K562 (cell line): ENCODE data around the gene TNNT1. TPM values are rescaled to one million over a fixed set of nuclear protein-coding genes. Genes with fewer than 3 reads are reported as not detected.
A peak's percentile ranks its signal among the peaks of the same experiment; 100 is the strongest.

Experiments used
- ATAC-seq: fragments of 200-7000 bp; cut with Tn5 transposase; 3 replicates; pipeline ENCODE4 v1.9.1; 2020; ENCODE audit warnings: moderate library complexity
- BruUV-seq: library from RNA; stranded (reverse); fragments of 400-500 nt; replicated peaks from 2 replicates; lab custom pipeline; 2021; lab: Mats Ljungman, UMichigan
- CTCF ChIA-PET: fragments of 300-600 bp; formaldehyde crosslinking; extraction: SDS; loops from one replicate; lab custom pipeline; 2021; ENCODE audit warnings: low intra/inter-chr PET ratio; lab: Yijun Ruan, JAX
- POLR2A ChIA-PET: fragments of 300-600, 350-650 bp; sonication (Branson Sonifier 250); formaldehyde crosslinking; extraction: SDS; loops from one replicate; lab custom pipeline; 2021; ENCODE audit warnings: antibody characterized with exemption, inconsistent platforms; lab: Yijun Ruan, JAX
- DNase-seq, 4 experiments: peaks; one replicate each; pipeline versions ENCODE4 v3.0.0 to v3.0.0-alpha.2; 2011 to 2018; ENCODE audit warnings: low spot score in 3 of 4, mixed read lengths in 3 of 4; ENCODE audit errors: extremely low read depth in 1 of 4
- FAIRE-seq: peaks from 2 replicates; lab custom pipeline; 2011; peaks lifted over from hg19 to GRCh38; lab: Jason Lieb, UNC
- H2AFZ ChIP-seq: 2 replicates; pipeline ENCODE4 v1.6.0; 2011; ENCODE audit warnings: low read depth, low read length, control low read depth, inconsistent platforms
- H3K27ac ChIP-seq: fragments of 200-600 bp; 3 replicates; pipeline ENCODE4 v1.8.0; 2011; ENCODE audit warnings: low read depth, mild to moderate bottlenecking, control low read depth, inconsistent platforms, low read length, moderate library complexity, mixed read lengths; ENCODE audit errors: extremely low read depth
- H3K27me3 ChIP-seq, 2 experiments: fragments of 300-600 bp in 1 of 2; 2 replicates in 1 of 2; 3 replicates in 1 of 2; pipeline versions ENCODE4 v1.6.0 to v1.8.0; 2011; ENCODE audit warnings: inconsistent platforms in 2 of 2, low read length in 2 of 2, mild to moderate bottlenecking in 1 of 2, mixed read lengths in 1 of 2, moderate library complexity in 1 of 2; ENCODE audit not compliant: control insufficient read depth in 2 of 2, insufficient read depth in 2 of 2
- H3K36me3 ChIP-seq: fragments of 300-600 bp; 3 replicates; pipeline ENCODE4 v1.8.0; 2011; ENCODE audit warnings: mild to moderate bottlenecking, low read length, inconsistent platforms; ENCODE audit not compliant: control insufficient read depth, insufficient read depth
- H3K4me1 ChIP-seq, 2 experiments: fragments of 200-600 bp in 1 of 2; replicated peaks in 1 of 2; 2 replicates in 1 of 2; 3 replicates in 1 of 2; pipeline versions ENCODE4 v1.5.1 to v1.8.0; 2011; ENCODE audit warnings: inconsistent platforms in 2 of 2, low read length in 2 of 2, mild to moderate bottlenecking in 1 of 2, mixed read lengths in 1 of 2, moderate library complexity in 1 of 2; ENCODE audit not compliant: control insufficient read depth in 2 of 2, insufficient read depth in 2 of 2
- H3K4me2 ChIP-seq: 2 replicates; pipeline ENCODE4 v1.6.1; 2011; ENCODE audit warnings: low read length, control low read depth, inconsistent platforms, mixed read lengths; ENCODE audit not compliant: insufficient read depth
- H3K4me3 ChIP-seq: fragments of 200-600 bp; sonication (generic), shearing (Covaris generic); 2 replicates; pipeline ENCODE4 v1.5.1; 2016; ENCODE audit warnings: control low read depth, inconsistent platforms
- H3K79me2 ChIP-seq: fragments of 200-600 bp; 3 replicates; pipeline ENCODE4 v1.8.0; 2011; ENCODE audit warnings: low read length, inconsistent platforms; ENCODE audit not compliant: control insufficient read depth, insufficient read depth
- H3K9ac ChIP-seq, 2 experiments: 2 replicates each; pipeline versions ENCODE4 v1.6.0 to v1.6.1; 2011; ENCODE audit warnings: low read depth in 2 of 2, low read length in 2 of 2, control low read depth in 1 of 2, inconsistent platforms in 1 of 2, mild to moderate bottlenecking in 1 of 2, mixed read lengths in 1 of 2; ENCODE audit not compliant: insufficient read depth in 1 of 2
- H3K9me1 ChIP-seq: one replicate; pipeline ENCODE4 v1.6.0; 2011; ENCODE audit warnings: inconsistent platforms, mild to moderate bottlenecking, low read length, moderate library complexity; ENCODE audit not compliant: control insufficient read depth, insufficient read depth
- H3K9me3 ChIP-seq: replicated peaks from 2 replicates; pipeline ENCODE4 v1.5.1; 2011; ENCODE audit warnings: low read depth, low read length, inconsistent platforms; ENCODE audit not compliant: control insufficient read depth, insufficient read depth
- H4K20me1 ChIP-seq: replicated peaks from 2 replicates; pipeline ENCODE4 v1.6.1; 2011; ENCODE audit warnings: low read length, inconsistent platforms, mixed read lengths; ENCODE audit not compliant: control insufficient read depth, insufficient read depth
- NCOA1 ChIP-seq: fragments of 450-650 bp; IDR thresholded peaks from 2 replicates; pipeline ENCODE4 v1.6.1; 2016; ENCODE audit warnings: low read depth
- POLR2G ChIP-seq: fragments of 200-400 bp; formaldehyde crosslinking; IDR thresholded peaks from 2 replicates; pipeline ENCODE4 v1.6.1; 2017; ENCODE audit warnings: low read depth, mild to moderate bottlenecking, antibody characterized with exemption, low read length, moderate library complexity
- RBFOX2 ChIP-seq: fragments of 200-400 bp; formaldehyde crosslinking; IDR thresholded peaks from 2 replicates; pipeline ENCODE4 v1.6.1; 2017; ENCODE audit warnings: low read depth, mild to moderate bottlenecking, low read length, moderate library complexity
- SMARCA5 ChIP-seq: fragments of 450-650 bp; IDR thresholded peaks from 2 replicates; pipeline ENCODE4 v1.6.1; 2016
- TEAD4 ChIP-seq, 2 experiments: sonication (generic) in 1 of 2; formaldehyde crosslinking in 1 of 2; IDR thresholded peaks; 2 replicates each; pipeline versions ENCODE4 v1.6.1 to v1.8.0; 2012 to 2022; ENCODE audit warnings: borderline replicate concordance in 1 of 2, inconsistent platforms in 1 of 2, low read length in 1 of 2, mild to moderate bottlenecking in 1 of 2, missing genetic modification reagents in 1 of 2
- TFE3 ChIP-seq: fragments of 450-650 bp; formaldehyde crosslinking; IDR thresholded peaks from 2 replicates; pipeline ENCODE4 v1.4.0; 2020; ENCODE audit warnings: mild to moderate bottlenecking, mixed read lengths
- ZNF274 ChIP-seq: IDR thresholded peaks from 2 replicates; pipeline ENCODE4 v1.6.1; 2011; ENCODE audit warnings: low read depth, mild to moderate bottlenecking, low read length, moderate library complexity, borderline replicate concordance
- WGBS: fragments of 100-300 bp; shearing (Covaris generic); methylation state at CpG from one replicate; pipeline ENCODE4 v1.1.6; 2016; ENCODE audit warnings: low coverage, mixed read lengths; ENCODE audit not compliant: insufficient coverage; ENCODE audit errors: missing lambda C conversion rate; 5-methylcytosine and 5-hydroxymethylcytosine counted together
- in situ Hi-C: fragments of 300-500 bp; cut with MboI; formaldehyde crosslinking; loops from 4 replicates; pipeline ENCODE4 v1.15.0; 2018; ENCODE audit warnings: inconsistent platforms, mixed read lengths
- intact Hi-C: fragments of 100-400 bp; cut with micrococcal nuclease; formaldehyde crosslinking; loops from 2 replicates; pipeline ENCODE4 v1.14.2; 2022
- polyA plus RNA-seq, 8 experiments: library from polyadenylated mRNA; depleted of rRNA in 4 of 8; stranded (reverse) in 5 of 8; unstranded in 3 of 8; fragments of >200 nt; fragmentation: Nextera tagmentation in 2 of 8; fragmentation: Illumina TruSeq in 1 of 8; extraction: Ambion mirVana in 2 of 8; extraction: Trizol in 1 of 8; gene quantifications; 2 replicates each; pipeline versions ENCODE4 v1.2.1 to v1.2.3, GENCODE V29; 2011 to 2014; ENCODE audit warnings: inconsistent platforms in 1 of 8, missing spikeins in 1 of 8
- total RNA-seq, 7 experiments: library from RNA; depleted of rRNA in 6 of 7; stranded (reverse); fragments of >200 nt in 6 of 7; fragmentation: Illumina TruSeq in 2 of 7; extraction: Trizol in 2 of 7; gene quantifications; 2 replicates each; pipeline versions ENCODE4 v1.2.1 to v1.2.3, GENCODE V29; 2011 to 2021; ENCODE audit warnings: low replicate concordance in 1 of 7

The TNNT1 gene
- total and polyA plus RNA-seq, 9 of the 15 experiments (the other 6 are each of a cell fraction or from before 2014, with no cell fraction given) = 31.8 to 390 (median 227) TPM

DNA sequence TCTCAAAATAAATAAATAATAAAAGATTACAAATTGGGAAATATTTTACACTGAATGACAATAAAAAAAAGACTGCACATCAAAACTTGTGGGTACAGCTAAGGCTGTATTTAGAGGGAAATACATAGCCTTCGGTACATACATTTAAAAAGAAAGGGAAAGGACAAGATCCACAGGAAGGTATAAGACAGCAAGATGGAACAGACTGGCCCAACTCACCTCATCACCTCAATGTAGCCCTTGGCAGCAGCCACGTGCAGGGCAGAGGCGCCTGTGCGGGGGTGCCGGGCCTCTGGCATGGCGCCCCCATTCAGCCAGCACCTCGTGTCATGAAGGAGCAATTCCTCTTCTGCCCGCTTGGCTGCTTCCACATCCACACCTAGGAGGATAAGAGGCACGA is 45.8 kb downstream of the TNNT1 start:
- H3K27ac ChIP-seq = no peak overlapping the region
- intact Hi-C loops (no loop called here), in situ Hi-C loops (no loop called here)
- ATAC-seq = no peak
- DNase-seq = no peak
- H3K9me1 ChIP-seq = peaks cover 3% of the 10 kb centered on the region
- WGBS = 92% methylated on average over 7 of the region's 9 CpGs
- H3K27me3 ChIP-seq = no peaks in the 10 kb centered on the region
- no peak overlapping the region for H3K4me3 ChIP-seq
- H3K36me3 ChIP-seq = peaks cover 65% of the 10 kb centered on the region
- no TSS peak for BruUV-seq
- 0 out of 4 replicates have a peak overlapping the region, but pooled peaks of 1 of the 2 experiments have one; percentile 35 for H3K9ac ChIP-seq
- ChIA-PET CTCF (no interaction called here), POLR2A (no interaction called here)
- H2AFZ ChIP-seq = no peak overlapping the region
- no peaks in the 10 kb centered on the region for H3K9me3 ChIP-seq
- peaks cover 2 to 30% of the 10 kb centered on the region in 2 experiments; a peak in 3 of 5 replicates for H3K4me1 ChIP-seq
- no peak overlapping the region for H3K4me2 ChIP-seq
- no peak for TF ChIP-seq SMARCA5
- 0 out of 2 replicates have a peak, but pooled peaks have one; percentile 23 for TF ChIP-seq POLR2G
- no peak for TF ChIP-seq RBFOX2
- peaks cover 15% of the 10 kb centered on the region for H3K79me2 ChIP-seq
- FAIRE-seq = peak; percentile 15
- 0 out of 2 replicates have a peak, but pooled peaks cover 4% of the 10 kb centered on the region for H4K20me1 ChIP-seq

GRCh38 chr19:55101261-55101660 is 47.7 kb downstream of the TNNT1 start:
- Histone ChIP-seq H2AFZ (no peak overlapping the region), H3K27me3 (no peaks in the 10 kb centered on the region), H3K9ac (no peak overlapping the region; a peak in 1 of 4 replicates), H3K27ac (no peak overlapping the region), H4K20me1 (0 out of 2 replicates have a peak, but pooled peaks cover 3% of the 10 kb centered on the region), H3K36me3 (peaks cover 59% of the 10 kb centered on the region), H3K79me2 (peaks cover 8% of the 10 kb centered on the region), H3K9me1 (peaks cover 3% of the 10 kb centered on the region), H3K9me3 (no peaks in the 10 kb centered on the region), H3K4me3 (no peak overlapping the region), H3K4me2 (no peak overlapping the region), H3K4me1 (peaks cover 2 to 33% of the 10 kb centered on the region in 2 experiments; a peak in 3 of 5 replicates)
- intact Hi-C loops = no loop called here
- no TSS peak for BruUV-seq
- TF ChIP-seq TFE3 (CRISPR knock-in tag) = peak; percentile 13; the same call in 1 of the 2 replicates
- no peak for TF ChIP-seq ZNF274
- TF ChIP-seq TEAD4 (IDR thresholded peaks at IDR 0.05; ENCODE audit: low read length) = no peak
- no peak for TF ChIP-seq TEAD4 (CRISPR knock-in tag; IDR thresholded peaks at IDR 0.05; ENCODE audit: borderline replicate concordance)
- no peak for TF ChIP-seq NCOA1
- in situ Hi-C loops = no loop called here
- POLR2A ChIA-PET = no interaction called here
- DNase-seq (no peak), FAIRE-seq (no peak), ATAC-seq (no peak)
- WGBS = 76% methylated on average over 7 of the region's 10 CpGs
- CTCF ChIA-PET = no interaction called here
